GM21526 (cell line): Measurements from ENCODE around the gene TEAD4.
"Not testable (repeated sequence)": the region's sequence is repeated elsewhere in the genome, so short reads cannot be mapped to it uniquely, and the experiment has no call there.

Source experiments
- ATAC-seq: cut with Tn5 transposase; IDR thresholded peaks from one replicate; pipeline ENCODE4 v1.9.1; 2021; ENCODE audit warnings: moderate library complexity; ENCODE audit not compliant: unreplicated experiment, low FRiP score

The TEAD4 gene

GRCh38 chr12:3045494-3045893 lies 86.3 kb downstream of the TEAD4 start:
- ATAC-seq, result no peak

- ATAC-seq, result no peak
Observed at GRCh38 chr12:3045989-3046388, 86.8 kb downstream of the TEAD4 start.

- ATAC-seq, result no peak
Observed at GRCh38 chr12:3046441-3047200, 87.4 kb downstream of the TEAD4 start.

GRCh38 chr12:3047961-3048360 lies 88.8 kb downstream of the TEAD4 start:
- ATAC-seq, result no peak

GRCh38 chr12:3048540-3048939 lies 89.3 kb downstream of the TEAD4 start:
- no peak for ATAC-seq

GRCh38 chr12:3049176-3049575 lies 90.0 kb downstream of the TEAD4 start:
- ATAC-seq, result no peak

GRCh38 chr12:3049611-3050249 lies 90.5 kb downstream of the TEAD4 start:
- ATAC-seq, result no peak

- ATAC-seq, result no peak
Observed at GRCh38 chr12:3054374-3054773, 95.2 kb downstream of the TEAD4 start.

GRCh38 chr12:3055026-3055703 lies 96.0 kb downstream of the TEAD4 start:
- ATAC-seq, result no peak

GRCh38 chr12:3055704-3056467 lies 96.7 kb downstream of the TEAD4 start:
- no peak for ATAC-seq

- ATAC-seq, result no peak
Observed at GRCh38 chr12:3061059-3061458, 101.9 kb downstream of the TEAD4 start.

- no peak for ATAC-seq
Observed at GRCh38 chr12:3061501-3062215, 102.5 kb downstream of the TEAD4 start.

- ATAC-seq, result no peak
Observed at GRCh38 chr12:3065300-3065699, 106.1 kb downstream of the TEAD4 start.

- not testable (repeated sequence) for ATAC-seq
Observed at GRCh38 chr12:3065846-3066245, 106.6 kb downstream of the TEAD4 start.

- ATAC-seq, result no peak
Observed at GRCh38 chr12:3069714-3070113, 110.5 kb downstream of the TEAD4 start.

GRCh38 chr12:3071107-3071506 lies 111.9 kb downstream of the TEAD4 start:
- no peak for ATAC-seq

- ATAC-seq, result no peak
Observed at GRCh38 chr12:3071710-3072109, 112.5 kb downstream of the TEAD4 start.

- peak; percentile 56 for ATAC-seq
Observed at GRCh38 chr12:3073438-3074250, 114.4 kb downstream of the TEAD4 start.

- ATAC-seq, result no peak
Observed at GRCh38 chr12:3075315-3075714, 116.1 kb downstream of the TEAD4 start.
